B cell (primary cell): ENCODE measurements around the gene MAIP1. TPM values are rescaled to one million over a fixed set of nuclear protein-coding genes. Genes with fewer than 3 reads are reported as not detected.

Source experiments
- ATAC-seq: fragments of 200-7000 bp; cut with Tn5 transposase; one replicate; pipeline ENCODE4 v1.10.0; 2021; ENCODE audit warnings: low read depth, mild to moderate bottlenecking, moderate number of reproducible peaks, moderate library complexity
- CTCF ChIA-PET: fragments of 350-600 bp; sonication (Branson Sonifier 250); formaldehyde crosslinking; loops from one replicate; lab custom pipeline; 2021; ENCODE audit warnings: antibody characterized with exemption, inconsistent platforms; lab: Charles Lee
- POLR2A ChIA-PET: fragments of 350-600 bp; sonication (Branson Sonifier 250); formaldehyde crosslinking; loops from one replicate; lab custom pipeline; 2021; ENCODE audit warnings: antibody characterized with exemption; lab: Charles Lee
- DNase-seq: peaks from one replicate; pipeline ENCODE4 v3.0.0; 2013
- H2AFZ ChIP-seq: 2 replicates; pipeline ENCODE4 v1.6.1; 2012; ENCODE audit warnings: mild to moderate bottlenecking, low read depth, low read length; ENCODE audit not compliant: insufficient read depth, poor library complexity, severe bottlenecking
- H3K27ac ChIP-seq, 2 donors: 1 replicate in 1 of 2; 2 replicates in 1 of 2; pipeline ENCODE4 v1.5.1; 2012 to 2013; ENCODE audit warnings: low read length in 2 of 2, mild to moderate bottlenecking in 2 of 2, moderate library complexity in 1 of 2
- H3K27me3 ChIP-seq, 4 experiments: fragments of 200-600 bp in 1 of 4; sonication (generic) in 1 of 4; replicated peaks in 1 of 4; 1 replicate in 2 of 4; 2 replicates in 2 of 4; pipeline versions ENCODE4 v1.6.1 to v1.7.0; 2013 to 2016; ENCODE audit warnings: low read length in 3 of 4, mild to moderate bottlenecking in 2 of 4, mixed read lengths in 1 of 4, moderate library complexity in 1 of 4; ENCODE audit not compliant: insufficient read depth in 4 of 4, control insufficient read depth in 3 of 4; ENCODE audit errors: control extremely low read depth in 1 of 4
- H3K36me3 ChIP-seq, 2 experiments: replicated peaks in 1 of 2; 1 replicate in 1 of 2; 2 replicates in 1 of 2; pipeline versions ENCODE4 v1.6.1 to v1.7.1; 2013; ENCODE audit warnings: low read length in 1 of 2; ENCODE audit not compliant: insufficient read depth in 2 of 2, control insufficient read depth in 1 of 2; ENCODE audit errors: control extremely low read depth in 1 of 2, extremely low read depth in 1 of 2
- H3K4me1 ChIP-seq, 2 donors: fragments of 200-600 bp in 1 of 2; sonication (generic) in 1 of 2; 1 replicate in 1 of 2; 2 replicates in 1 of 2; pipeline versions ENCODE4 v1.5.1 to v1.6.1; 2013 to 2017; ENCODE audit warnings: low read length in 2 of 2; ENCODE audit not compliant: control insufficient read depth in 2 of 2, insufficient read depth in 2 of 2
- H3K4me2 ChIP-seq: replicated peaks from 2 replicates; pipeline ENCODE3; 2012; ENCODE audit warnings: mild to moderate bottlenecking, low read depth, low read length; ENCODE audit not compliant: poor library complexity, severe bottlenecking
- H3K4me3 ChIP-seq, 5 experiments: fragments of 200-600 bp in 1 of 5; sonication (generic) in 1 of 5; 1 replicate in 3 of 5; 2 replicates in 2 of 5; pipeline versions ENCODE4 v1.5.1 to v1.7.0; 2011 to 2016; ENCODE audit warnings: low read length in 4 of 5, mild to moderate bottlenecking in 4 of 5, low read depth in 2 of 5, control low read depth in 1 of 5, moderate library complexity in 1 of 5; ENCODE audit not compliant: insufficient read depth in 1 of 5; ENCODE audit errors: control extremely low read depth in 1 of 5, extremely low read depth in 1 of 5
- H3K79me2 ChIP-seq: fragments of 200-600 bp; sonication (generic); one replicate; pipeline ENCODE4 v1.6.0; 2016; ENCODE audit warnings: low read length; ENCODE audit not compliant: control insufficient read depth, insufficient read depth
- H3K9ac ChIP-seq: fragments of 200-600 bp; sonication (generic); 2 replicates; pipeline ENCODE4 v1.6.1; 2017; ENCODE audit warnings: mild to moderate bottlenecking, low read length, moderate library complexity
- H3K9me3 ChIP-seq, 3 donors: one replicate each; pipeline versions ENCODE4 v1.6.1 to v1.7.1; 2013; ENCODE audit warnings: low read length in 2 of 3; ENCODE audit not compliant: control insufficient read depth in 2 of 3, insufficient read depth in 1 of 3; ENCODE audit errors: control extremely low read depth in 1 of 3
- H4K20me1 ChIP-seq: 2 replicates; pipeline ENCODE4 v1.6.0; 2012; ENCODE audit warnings: mild to moderate bottlenecking, low read length; ENCODE audit not compliant: insufficient read depth, control insufficient read depth, poor library complexity, severe bottlenecking
- H3K27ac Mint-ChIP-seq: one replicate; pipeline ENCODE4 v1.8.0; 2021; ENCODE audit warnings: mixed read lengths
- H3K27me3 Mint-ChIP-seq: one replicate; pipeline ENCODE4 v1.8.0; 2021; ENCODE audit warnings: mixed read lengths
- H3K4me1 Mint-ChIP-seq: one replicate; pipeline ENCODE4 v1.8.0; 2021; ENCODE audit warnings: mixed read lengths
- H3K4me3 Mint-ChIP-seq: one replicate; pipeline ENCODE4 v1.8.0; 2021; ENCODE audit warnings: mixed read lengths
- H3K9me3 Mint-ChIP-seq: one replicate; pipeline ENCODE4 v1.8.0; 2022; ENCODE audit warnings: mixed read lengths; ENCODE audit not compliant: insufficient read depth
- EZH2 ChIP-seq: IDR thresholded peaks from 2 replicates; pipeline ENCODE4 v1.6.1; 2012; ENCODE audit warnings: borderline replicate concordance, low read depth, mild to moderate bottlenecking, moderate library complexity, low read length; ENCODE audit not compliant: insufficient read depth, poor library complexity, severe bottlenecking
- WGBS: methylation state at CpG from one replicate; pipeline ENCODE4 v1.1.5; 2013; ENCODE audit warnings: missing lambda C conversion rate; ENCODE audit not compliant: insufficient coverage; 5-methylcytosine and 5-hydroxymethylcytosine counted together
- intact Hi-C: fragments of 100-400 bp; cut with micrococcal nuclease; formaldehyde crosslinking; loops from one replicate; pipeline ENCODE4 v1.10.0; 2022
- polyA plus RNA-seq: library from polyadenylated mRNA; depleted of rRNA; stranded (reverse); fragments of >200 nt; gene quantifications from 2 replicates; pipeline ENCODE4 v1.2.3, GENCODE V29; 2012
- total RNA-seq, 2 donors: library from RNA; stranded (reverse); fragments of 120-200 nt in 1 of 2; gene quantifications; 1 replicate in 1 of 2; 2 replicates in 1 of 2; pipeline versions ENCODE4 v1.2.3 to v1.2.4, GENCODE V29; 2013 to 2022
- TF ChIP-seq, protein P1 (sequence below): fragments of 200-600 bp; IDR thresholded peaks from one replicate; pipeline ENCODE4 v1.8.0; 2022; ENCODE audit warnings: antibody characterized with exemption, mild to moderate bottlenecking

Gene MAIP1
- total and polyA plus RNA-seq, 2 donors (not counting 1 experiment from before 2014, with no cell fraction given): 14.4 to 15.8 TPM

DNA sequence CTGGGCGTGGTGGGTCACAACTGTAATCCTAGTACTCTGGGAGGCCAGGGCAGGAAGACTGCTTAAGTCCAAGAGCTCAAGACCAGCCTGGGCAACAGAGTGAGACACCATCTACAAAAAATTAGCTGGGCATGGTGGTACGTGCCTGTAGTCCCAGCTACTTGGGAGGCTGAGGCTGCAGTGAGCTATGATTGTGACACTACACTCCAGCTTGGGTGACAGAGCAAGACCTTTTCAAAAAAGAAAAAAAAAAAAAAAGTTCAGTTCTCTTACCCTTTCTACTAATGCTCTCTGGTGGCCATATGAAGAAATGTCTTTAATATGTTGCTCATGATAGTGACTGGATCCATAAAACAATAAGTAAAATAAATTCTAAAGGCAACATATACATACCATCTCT lies 15.0 kb upstream of the MAIP1 start:
- no peak overlapping the region for H3K4me3 Mint-ChIP-seq
- Histone ChIP-seq H3K4me3 (no peak overlapping the region), H3K4me2 (no peak overlapping the region), H3K9me3 (no peaks in the 10 kb centered on the region), H2AFZ (no peak overlapping the region), H3K27ac (no peak overlapping the region), H3K27me3 (no peaks in the 10 kb centered on the region), H3K79me2 (peaks cover 12% of the 10 kb centered on the region), H4K20me1 (no peaks in the 10 kb centered on the region), H3K36me3 (peaks cover 6 to 30% of the 10 kb centered on the region in 2 experiments), H3K9ac (no peak overlapping the region), H3K4me1 (no peaks in the 10 kb centered on the region)
- no peak for ATAC-seq
- no peak overlapping the region for H3K27ac Mint-ChIP-seq
- TF ChIP-seq, protein P1, sequence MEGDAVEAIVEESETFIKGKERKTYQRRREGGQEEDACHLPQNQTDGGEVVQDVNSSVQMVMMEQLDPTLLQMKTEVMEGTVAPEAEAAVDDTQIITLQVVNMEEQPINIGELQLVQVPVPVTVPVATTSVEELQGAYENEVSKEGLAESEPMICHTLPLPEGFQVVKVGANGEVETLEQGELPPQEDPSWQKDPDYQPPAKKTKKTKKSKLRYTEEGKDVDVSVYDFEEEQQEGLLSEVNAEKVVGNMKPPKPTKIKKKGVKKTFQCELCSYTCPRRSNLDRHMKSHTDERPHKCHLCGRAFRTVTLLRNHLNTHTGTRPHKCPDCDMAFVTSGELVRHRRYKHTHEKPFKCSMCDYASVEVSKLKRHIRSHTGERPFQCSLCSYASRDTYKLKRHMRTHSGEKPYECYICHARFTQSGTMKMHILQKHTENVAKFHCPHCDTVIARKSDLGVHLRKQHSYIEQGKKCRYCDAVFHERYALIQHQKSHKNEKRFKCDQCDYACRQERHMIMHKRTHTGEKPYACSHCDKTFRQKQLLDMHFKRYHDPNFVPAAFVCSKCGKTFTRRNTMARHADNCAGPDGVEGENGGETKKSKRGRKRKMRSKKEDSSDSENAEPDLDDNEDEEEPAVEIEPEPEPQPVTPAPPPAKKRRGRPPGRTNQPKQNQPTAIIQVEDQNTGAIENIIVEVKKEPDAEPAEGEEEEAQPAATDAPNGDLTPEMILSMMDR: peak; percentile 35
- no peak for TF ChIP-seq EZH2
- H3K4me1 Mint-ChIP-seq: peaks cover 3% of the 10 kb centered on the region
- no peaks in the 10 kb centered on the region for H3K9me3 Mint-ChIP-seq
- 100% methylated on average over 1 of the region's 2 CpGs for WGBS
- no peaks in the 10 kb centered on the region for H3K27me3 Mint-ChIP-seq
- intact Hi-C loops: loop anchor here (2.0 kb wide), 1 partner anchor 236 kb away; no protein-coding TSS in a partner anchor
- POLR2A ChIA-PET: interaction anchor here (0.8 kb wide), 1 partner anchor 17 kb away, joined by 3 read pairs; no protein-coding TSS in a partner anchor
- DNase-seq: peak; percentile 26
- CTCF ChIA-PET: interaction anchor here (0.7 to 1.4 kb wide), 6 partner anchors 23 to 1626 kb away, joined by 3 to 5 read pairs (median 3); no protein-coding TSS in a partner anchor

DNA sequence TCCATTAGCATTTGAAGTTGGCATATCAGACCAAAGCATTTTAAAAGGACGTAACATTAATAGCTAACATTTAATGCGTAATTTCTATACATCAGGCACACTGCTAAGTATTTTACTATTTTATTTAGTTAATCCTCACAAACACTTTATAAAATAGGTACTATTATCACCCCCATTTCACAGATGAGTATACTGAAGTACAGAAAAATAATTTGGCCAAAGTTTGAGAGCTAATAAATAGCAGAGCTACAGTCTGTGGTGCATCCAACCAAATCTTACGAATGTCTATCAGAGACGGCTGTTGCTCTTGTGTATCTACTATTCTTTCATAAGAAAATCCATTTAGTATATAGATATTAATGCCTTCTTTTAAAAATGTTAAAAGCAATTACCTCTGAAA lies 12.0 kb upstream of the MAIP1 start:
- no peaks in the 10 kb centered on the region for H3K4me1 ChIP-seq
- H2AFZ ChIP-seq: no peak overlapping the region
- peaks cover 12 to 41% of the 10 kb centered on the region in 2 experiments for H3K36me3 ChIP-seq
- no peak overlapping the region for H3K27ac ChIP-seq
- no CpG with 5 or more reads among the region's 4 CpGs for WGBS
- Mint-ChIP-seq H3K4me3 (no peak overlapping the region), H3K4me1 (peaks cover 3% of the 10 kb centered on the region), H3K9me3 (no peaks in the 10 kb centered on the region), H3K27me3 (no peaks in the 10 kb centered on the region), H3K27ac (no peak overlapping the region)
- DNase-seq (no peak), ATAC-seq (no peak)
- H3K4me3 ChIP-seq: no peak overlapping the region
- no peak overlapping the region for H3K4me2 ChIP-seq
- TF ChIP-seq EZH2: no peak
- CTCF ChIA-PET: no interaction called here
- H3K9ac ChIP-seq: no peak overlapping the region
- POLR2A ChIA-PET: no interaction called here
- intact Hi-C loops: no loop called here
- H3K79me2 ChIP-seq: peaks cover 20% of the 10 kb centered on the region
- H4K20me1 ChIP-seq: no peaks in the 10 kb centered on the region
- H3K9me3 ChIP-seq: no peaks in the 10 kb centered on the region
- H3K27me3 ChIP-seq: no peaks in the 10 kb centered on the region
